HG02943 (cell line): ENCODE data around the gene PKD1L1.
"Not testable (repeated sequence)": the region's sequence is repeated elsewhere in the genome, so short reads cannot be mapped to it uniquely, and the experiment has no call there.

ENCODE experiments used
- ATAC-seq: cut with Tn5 transposase; IDR thresholded peaks from one replicate; pipeline ENCODE4 v1.9.1; 2021; ENCODE audit warnings: mild to moderate bottlenecking, low read depth, moderate library complexity; ENCODE audit not compliant: unreplicated experiment

The PKD1L1 gene, protein sequence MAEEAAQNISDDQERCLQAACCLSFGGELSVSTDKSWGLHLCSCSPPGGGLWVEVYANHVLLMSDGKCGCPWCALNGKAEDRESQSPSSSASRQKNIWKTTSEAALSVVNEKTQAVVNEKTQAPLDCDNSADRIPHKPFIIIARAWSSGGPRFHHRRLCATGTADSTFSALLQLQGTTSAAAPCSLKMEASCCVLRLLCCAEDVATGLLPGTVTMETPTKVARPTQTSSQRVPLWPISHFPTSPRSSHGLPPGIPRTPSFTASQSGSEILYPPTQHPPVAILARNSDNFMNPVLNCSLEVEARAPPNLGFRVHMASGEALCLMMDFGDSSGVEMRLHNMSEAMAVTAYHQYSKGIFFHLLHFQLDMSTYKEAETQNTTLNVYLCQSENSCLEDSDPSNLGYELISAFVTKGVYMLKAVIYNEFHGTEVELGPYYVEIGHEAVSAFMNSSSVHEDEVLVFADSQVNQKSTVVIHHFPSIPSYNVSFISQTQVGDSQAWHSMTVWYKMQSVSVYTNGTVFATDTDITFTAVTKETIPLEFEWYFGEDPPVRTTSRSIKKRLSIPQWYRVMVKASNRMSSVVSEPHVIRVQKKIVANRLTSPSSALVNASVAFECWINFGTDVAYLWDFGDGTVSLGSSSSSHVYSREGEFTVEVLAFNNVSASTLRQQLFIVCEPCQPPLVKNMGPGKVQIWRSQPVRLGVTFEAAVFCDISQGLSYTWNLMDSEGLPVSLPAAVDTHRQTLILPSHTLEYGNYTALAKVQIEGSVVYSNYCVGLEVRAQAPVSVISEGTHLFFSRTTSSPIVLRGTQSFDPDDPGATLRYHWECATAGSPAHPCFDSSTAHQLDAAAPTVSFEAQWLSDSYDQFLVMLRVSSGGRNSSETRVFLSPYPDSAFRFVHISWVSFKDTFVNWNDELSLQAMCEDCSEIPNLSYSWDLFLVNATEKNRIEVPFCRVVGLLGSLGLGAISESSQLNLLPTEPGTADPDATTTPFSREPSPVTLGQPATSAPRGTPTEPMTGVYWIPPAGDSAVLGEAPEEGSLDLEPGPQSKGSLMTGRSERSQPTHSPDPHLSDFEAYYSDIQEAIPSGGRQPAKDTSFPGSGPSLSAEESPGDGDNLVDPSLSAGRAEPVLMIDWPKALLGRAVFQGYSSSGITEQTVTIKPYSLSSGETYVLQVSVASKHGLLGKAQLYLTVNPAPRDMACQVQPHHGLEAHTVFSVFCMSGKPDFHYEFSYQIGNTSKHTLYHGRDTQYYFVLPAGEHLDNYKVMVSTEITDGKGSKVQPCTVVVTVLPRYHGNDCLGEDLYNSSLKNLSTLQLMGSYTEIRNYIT (N-terminal part only)

DNA sequence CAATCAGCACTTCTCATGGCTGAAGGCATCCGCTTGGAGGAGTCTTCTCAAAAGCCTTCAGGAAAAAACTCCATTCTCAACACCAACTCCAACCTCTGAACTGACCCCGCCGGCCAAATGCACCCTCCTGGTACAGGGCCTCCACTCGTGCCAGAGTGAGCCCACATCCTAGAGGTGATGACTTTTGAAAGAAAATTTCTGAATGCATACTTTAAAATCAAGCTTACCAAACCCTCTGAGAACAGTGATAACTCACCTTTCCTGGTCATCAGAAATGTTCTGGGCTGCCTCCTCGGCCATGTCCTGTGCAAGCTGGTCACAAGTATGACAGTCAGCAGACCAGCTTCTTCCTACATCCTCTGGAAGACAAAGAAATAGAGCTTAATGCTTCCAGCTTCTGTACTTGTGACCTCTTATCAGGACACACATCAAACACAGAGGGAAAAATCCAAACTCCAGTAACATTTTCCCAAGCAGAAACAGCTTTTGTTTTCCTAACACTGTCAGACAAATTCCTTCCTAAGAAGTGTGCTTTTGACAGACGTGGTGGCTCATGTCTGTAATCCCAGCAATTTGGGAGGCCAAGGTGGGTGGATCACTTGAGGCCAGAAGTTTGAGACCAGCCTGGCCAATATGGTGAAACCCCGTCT is at the start of gene PKD1L1:
Gene PKD1L1 (minus strand): TSS at position 326 of the 650 bp plus-strand sequence. CDS start 26 bp downstream, at position 300.
- no peak for ATAC-seq

DNA sequence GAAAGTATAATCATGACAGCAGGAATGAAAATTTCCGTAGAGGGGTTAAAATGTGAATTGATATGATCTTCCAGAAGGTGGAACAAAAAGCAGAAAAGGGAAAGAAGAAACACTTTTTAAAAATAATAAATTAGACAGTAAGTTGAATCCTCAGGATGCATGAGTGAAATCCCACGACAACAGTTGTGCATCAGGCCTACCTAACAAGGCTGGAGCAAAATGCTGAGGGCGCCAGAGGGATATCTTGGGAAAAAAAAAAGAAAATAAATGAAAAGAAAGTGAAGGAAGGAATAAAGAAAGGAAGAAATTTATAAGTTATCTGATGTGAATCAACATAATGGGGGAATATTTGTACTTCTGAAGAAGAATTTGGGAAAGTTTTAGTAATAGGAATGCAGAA is 44.2 kb upstream of the PKD1L1 start:
- no peak for ATAC-seq

DNA sequence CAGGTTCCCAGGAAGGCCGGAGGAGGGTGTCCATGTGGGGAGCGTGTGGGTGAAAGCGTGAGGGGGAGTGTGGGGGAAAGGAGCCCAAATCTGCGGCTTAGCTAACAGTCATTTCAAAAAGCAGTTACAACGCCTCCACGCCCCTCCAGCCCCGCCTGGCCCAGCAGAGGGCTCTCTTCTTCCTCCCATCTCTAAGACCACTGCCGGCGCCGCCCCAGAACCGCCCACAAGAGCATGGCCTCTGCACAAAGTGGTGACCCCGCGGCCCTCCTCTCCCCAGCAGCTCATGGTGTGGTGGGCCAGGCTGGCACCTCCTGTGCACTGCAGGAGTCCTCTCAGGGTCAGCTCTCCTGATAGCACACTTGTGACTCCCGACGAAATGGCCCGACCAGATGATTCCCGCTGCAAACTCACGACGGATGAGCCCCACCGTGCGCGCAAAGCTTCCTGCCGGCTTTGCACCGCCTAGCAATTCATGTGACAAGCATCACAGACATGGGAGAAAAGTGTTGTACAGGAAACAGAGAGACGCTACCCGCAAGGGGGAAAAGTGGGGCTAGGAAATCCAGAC is 43.6 kb upstream of the PKD1L1 start:
- peak; percentile 99 for ATAC-seq

DNA sequence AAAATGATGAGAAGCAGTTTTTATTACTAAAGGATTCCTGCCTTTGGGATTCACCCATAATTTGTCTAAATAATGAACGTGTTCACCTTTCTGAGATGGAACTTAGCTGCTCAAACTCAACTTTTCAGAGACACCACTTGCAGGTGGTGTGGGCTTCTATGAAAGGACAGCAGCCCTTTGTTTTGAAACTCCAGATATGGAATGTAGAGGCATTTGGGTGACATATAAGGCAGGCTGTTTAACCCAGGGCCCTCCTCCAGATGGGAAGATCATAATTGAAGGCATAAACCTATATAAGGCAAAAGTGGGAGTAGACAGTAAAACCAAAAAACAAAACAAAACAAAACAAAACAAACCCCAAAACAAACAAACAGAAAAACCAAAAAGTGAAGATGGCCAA is 43.0 kb upstream of the PKD1L1 start:
- no peak for ATAC-seq

DNA sequence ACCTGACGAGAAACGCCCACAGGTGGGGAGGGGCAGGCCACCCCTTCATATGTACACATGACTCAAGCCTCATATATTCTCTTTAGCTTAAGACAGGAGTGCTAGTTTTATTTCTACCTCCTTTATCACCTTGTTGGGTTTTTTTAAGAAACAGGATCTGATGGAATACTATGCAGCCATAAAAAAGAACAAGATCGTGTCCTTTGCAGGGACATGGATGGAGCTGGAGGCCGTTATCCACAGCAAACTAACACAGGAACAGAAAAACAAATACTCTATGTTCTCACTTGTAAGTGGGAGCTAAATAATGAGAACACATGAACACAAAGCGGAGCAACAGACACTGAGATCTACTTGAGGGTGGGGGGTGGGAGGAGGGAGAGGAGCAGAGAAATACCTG is 42.3 kb upstream of the PKD1L1 start:
- no peak for ATAC-seq

DNA sequence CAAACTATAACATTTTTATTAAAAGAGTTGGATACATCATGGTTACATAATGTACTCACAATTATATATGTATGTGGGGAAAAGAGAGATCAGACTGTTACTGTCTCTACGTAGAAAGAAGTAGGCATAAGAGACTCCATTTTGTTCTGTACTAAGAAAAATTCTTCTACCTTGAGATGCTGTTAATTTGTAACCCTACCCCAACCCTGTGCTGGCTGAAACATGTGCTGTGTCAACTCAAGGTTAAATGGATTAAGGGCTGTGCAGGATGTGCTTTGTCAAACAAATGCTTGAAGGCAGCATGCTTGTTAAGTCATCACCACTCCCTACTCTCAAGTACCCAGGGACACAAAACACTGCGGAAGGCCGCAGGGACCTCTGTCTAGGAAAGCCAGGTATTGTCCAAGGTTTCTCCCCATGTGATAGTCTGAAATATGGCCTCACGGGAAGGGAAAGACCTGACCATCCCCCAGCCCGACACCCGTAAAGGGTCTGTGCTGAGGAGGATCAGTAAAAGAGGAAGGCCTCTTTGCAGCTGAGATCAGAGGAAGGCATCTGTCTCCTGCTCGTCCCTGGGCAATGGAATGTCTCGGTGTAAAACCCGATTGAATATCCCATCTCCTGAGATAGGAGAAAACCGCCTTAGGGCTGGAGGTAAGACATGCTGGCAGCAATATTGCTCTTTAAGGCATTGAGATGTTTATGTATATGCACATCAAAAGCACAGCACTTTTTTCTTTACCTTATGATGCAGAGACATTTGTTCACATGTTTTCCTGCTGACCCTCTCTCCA is 41.5 kb upstream of the PKD1L1 start:
- not testable (repeated sequence) for ATAC-seq

DNA sequence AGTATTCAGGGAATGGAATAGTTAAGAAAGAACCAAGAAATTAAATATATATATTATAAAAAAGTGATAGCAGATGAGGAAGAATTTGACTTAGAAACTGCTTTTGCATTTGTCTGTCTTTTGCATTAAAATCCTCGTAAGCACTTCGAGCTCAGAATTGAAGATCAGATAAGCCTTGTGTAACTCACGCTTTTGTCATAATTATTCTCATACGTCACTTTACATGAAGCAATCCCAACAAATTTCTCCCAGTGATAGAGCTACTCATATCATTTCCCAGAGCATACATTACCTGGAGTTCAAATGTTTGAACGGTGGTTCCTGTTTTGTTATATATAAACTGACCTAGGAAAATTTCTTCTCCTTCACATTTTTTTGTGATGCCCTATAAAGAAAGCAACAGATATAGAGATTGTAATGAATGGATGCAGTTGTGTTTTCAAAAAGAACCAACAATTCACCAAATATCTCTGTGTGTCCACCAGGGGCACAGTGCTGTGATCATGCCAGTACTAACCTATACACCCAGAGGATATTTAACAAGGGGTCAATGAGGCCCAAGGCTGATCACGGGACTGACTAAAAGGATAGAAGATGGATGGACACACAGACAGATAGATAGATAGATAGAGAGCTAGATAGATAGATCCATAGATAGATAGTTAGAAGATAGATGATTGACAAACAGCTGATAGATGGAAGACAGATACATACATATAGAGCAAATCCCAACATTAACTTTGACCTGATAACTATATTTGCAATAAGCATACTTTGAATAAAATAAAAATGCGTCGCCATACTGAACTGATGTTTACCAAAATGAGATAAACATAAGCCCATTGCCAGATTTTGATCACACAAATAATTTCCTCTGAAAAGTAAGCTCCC is 40.5 kb upstream of the PKD1L1 start:
- ATAC-seq, result no peak

DNA sequence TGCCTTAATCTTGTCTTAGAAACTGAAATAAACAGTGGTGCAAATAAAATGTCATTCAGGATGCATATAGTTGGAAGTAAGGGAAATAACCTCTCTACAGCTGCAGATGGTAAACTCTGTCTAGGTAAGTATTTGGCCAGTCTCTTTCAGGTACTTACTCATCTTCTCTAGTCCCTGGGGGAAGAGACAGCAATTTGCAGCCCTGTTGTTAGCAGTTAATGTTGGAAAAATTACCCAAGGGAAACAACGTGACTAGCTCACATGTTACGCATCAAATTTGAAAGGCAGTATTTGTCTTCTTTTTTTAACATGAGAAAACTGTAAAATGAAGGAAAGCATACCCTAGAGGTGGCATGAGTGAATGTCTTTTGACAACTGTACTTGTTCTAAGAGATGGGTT is 34.3 kb upstream of the PKD1L1 start:
- no peak for ATAC-seq

DNA sequence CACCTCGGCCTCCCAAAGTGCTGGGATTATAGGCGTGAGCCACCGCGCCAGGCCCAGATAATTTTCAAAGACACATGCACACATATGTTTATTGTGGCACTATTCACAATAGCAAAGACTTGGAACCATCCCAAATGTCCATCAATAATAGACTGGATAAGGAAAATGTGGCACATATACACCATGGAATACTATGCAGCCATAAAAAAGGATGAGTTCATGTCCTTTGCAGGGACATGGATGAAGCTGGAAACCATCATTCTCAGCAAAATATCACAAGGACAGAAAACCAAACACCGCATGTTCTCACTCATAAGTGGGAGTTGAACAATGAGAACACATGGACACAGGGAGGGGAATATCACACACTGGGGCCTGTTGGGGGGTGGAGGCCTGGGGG is 32.4 kb upstream of the PKD1L1 start:
- ATAC-seq, result not testable (repeated sequence)

DNA sequence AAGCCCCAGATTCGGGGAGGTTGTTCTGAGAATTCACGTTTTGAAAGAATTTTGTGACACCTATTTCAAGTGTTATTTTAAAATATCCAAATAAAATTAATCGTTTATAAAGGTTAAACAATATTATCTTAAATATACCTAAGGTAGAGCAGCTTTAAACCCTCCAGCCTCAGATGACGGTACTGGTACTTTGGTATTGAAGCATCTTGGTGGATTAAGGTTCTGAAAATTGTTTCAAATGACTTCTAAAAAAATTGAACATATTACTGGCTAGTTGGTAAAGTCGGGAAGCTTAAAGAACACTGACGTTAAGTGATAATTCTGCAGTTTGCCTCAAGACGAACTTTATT is 31.5 kb upstream of the PKD1L1 start:
- no peak for ATAC-seq

DNA sequence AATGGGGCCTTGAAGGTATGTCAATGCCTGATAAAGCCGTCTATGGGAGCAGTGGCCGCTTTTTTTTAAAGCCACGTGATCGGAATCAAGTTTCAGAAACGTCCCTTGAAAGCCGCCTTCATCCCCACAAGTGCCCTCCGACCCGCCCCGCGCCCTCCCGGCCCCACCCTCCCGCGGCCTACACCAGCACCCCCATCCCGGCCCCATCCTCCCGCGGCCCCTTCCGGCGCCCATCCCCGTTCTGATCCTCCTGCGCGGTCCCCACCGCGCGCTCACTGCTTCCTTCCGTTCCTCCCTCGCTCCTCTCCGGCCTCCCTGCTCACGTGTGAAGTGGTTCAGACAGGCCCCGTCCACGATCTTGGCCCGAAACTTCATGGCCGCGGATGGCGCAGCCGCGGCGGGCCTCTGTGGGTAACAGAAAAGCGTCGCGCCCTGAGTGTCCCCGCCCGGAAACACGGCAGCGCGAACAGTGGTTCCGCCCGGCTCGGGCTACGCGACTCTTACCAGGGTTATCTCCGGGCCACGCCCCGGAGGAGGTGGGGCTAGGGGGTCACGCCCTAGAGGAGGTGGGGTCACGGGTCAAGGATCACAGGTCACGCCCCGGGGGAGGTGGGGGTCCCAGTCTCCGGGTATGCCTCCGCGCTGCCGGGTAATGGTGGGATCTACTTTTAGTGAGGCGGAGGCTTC is 31.0 kb upstream of the PKD1L1 start, which contains the start of gene HUS1:
Gene HUS1 (minus strand): TSS at position 471 of the 687 bp plus-strand sequence. CDS start 96 bp downstream, at position 375.
- ATAC-seq, result peak; percentile 99

DNA sequence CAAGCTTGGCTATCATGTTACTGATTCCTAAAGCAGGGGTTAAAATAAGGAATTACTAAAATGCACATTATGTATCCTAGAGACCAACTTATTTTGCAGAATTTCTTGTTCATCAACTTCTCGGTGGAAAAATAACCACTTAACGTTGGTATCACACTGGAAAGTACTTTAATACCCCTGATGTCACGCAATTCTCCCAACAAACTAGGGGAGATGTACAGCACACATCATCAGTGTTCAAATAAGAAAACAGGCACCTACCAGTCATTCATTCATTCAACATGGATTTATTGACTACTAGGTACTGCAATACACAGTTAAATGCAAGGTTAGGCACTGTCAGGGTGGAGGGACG is 30.5 kb upstream of the PKD1L1 start:
- ATAC-seq, result no peak

DNA sequence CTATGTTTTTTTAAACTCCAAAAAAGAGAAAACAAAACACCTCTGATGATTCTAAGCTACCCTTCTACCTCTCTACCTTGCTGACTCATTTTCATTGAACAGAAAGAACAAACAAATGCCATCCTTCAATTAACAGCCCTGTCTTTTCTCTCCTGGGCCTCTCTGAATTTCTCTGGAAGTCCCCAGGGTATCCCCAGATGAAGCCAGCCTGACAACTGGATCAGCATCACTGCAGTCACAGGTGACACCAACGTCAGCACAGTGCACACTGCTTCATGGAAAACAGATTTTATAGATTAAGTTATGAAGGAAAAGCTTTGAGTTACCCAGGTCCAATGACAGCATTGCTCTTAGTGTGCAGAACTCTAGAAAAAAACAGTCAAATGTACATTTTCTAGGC is 25.5 kb upstream of the PKD1L1 start:
- no peak for ATAC-seq

DNA sequence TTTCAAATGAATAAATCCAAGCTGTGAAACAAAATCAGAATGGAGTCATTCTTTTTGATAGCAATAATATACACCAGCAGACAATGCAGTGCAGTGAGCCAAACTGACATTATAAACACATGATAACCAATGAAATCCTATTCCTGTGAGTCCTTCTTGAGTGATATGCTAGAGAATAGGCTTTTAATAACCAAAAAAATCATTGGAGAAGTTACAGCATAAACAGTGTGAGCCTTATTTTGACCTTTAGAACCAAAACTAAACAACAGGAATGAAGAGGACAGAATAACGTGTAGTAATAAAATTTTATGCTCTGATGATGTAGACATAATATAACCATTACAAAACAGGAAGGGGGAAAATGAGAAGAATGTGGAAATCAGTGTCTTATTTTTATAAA is 22.5 kb upstream of the PKD1L1 start:
- no peak for ATAC-seq

DNA sequence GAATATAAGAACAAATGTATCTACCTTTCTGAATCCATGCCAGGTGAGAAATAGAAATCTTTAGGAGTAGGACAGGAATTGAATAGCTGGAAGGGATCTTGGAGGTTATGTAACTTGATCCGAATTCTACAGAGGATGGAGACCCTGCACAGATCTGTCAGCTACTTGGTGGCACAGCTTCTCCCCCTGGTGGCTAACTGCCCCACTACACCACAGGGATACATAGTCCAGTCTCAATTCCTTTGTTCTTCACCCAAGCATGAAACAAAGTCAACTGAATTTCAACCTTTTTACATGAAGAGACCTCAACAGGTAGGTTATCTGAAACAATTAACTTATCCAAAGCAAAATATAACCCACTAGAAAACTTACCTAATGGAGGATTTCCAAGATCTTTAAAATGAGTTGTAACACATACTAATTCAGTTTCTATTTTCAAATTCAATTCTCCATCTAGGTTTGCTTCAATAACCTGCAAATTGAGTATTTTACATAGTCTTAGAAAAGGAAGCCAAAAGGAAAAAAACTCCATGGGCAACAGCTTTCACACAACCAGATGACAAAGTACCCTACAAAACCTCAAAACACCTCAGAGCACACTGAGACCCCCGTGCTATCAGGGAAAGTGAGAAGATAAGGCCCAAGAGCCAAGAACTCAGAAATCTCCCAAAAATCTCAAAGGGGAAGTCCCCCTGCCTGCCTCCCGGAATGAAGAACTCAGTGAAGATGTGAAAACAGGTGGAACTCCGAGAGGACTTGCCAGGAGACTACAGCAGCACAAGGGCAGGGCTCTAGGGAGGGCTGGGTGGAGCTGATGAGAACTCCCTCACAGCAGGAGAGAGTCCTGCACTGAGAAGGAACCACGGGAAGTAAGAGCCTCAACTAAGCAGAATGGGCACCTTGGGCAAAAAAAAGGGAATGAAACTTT is 20.8 kb upstream of the PKD1L1 start:
- ATAC-seq, result no peak

DNA sequence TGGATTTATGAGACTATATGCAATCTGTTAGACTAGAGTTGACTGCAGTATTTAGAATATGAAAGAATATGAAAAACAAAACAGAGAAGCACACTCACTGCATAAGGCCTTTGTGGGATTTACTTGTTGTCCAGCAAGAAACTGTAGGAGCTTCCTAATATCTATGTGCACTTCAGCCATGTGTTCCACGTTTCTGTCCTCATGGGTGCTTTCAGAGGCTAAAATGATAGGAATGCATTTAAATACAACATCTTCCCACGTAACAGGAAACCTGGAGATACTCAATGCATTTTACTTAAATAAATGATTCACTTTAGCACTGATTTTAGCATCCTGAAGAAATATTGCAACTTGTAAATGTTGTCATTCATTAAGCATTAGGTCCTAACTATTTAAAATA is 19.4 kb upstream of the PKD1L1 start:
- no peak for ATAC-seq

DNA sequence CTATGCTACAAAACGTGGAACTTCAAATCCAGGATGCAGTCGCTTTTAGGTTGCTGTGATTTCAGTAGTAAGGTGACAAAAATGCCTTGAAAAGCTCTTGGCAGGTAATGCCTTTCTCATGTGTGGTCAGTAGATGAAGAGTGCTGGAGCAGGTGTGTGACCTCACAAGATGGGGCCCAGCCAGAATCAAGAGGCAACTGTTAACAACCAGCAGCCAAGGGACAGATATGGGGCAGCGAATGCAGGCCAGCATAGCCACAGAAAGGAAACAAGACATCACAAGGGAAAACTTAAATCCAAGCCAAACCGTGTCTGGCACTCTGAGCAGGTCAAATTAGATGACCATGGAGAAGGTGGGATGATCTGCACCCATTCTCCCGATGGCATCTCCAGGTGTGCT is 18.9 kb upstream of the PKD1L1 start:
- ATAC-seq, result no peak
